GM19023 (cell line): Measurements from ENCODE around the gene IL3.

Experiments used
- ATAC-seq: cut with Tn5 transposase; IDR thresholded peaks from one replicate; pipeline ENCODE4 v1.9.1; 2021; ENCODE audit warnings: mild to moderate bottlenecking, moderate library complexity; ENCODE audit not compliant: unreplicated experiment

Gene IL3

DNA sequence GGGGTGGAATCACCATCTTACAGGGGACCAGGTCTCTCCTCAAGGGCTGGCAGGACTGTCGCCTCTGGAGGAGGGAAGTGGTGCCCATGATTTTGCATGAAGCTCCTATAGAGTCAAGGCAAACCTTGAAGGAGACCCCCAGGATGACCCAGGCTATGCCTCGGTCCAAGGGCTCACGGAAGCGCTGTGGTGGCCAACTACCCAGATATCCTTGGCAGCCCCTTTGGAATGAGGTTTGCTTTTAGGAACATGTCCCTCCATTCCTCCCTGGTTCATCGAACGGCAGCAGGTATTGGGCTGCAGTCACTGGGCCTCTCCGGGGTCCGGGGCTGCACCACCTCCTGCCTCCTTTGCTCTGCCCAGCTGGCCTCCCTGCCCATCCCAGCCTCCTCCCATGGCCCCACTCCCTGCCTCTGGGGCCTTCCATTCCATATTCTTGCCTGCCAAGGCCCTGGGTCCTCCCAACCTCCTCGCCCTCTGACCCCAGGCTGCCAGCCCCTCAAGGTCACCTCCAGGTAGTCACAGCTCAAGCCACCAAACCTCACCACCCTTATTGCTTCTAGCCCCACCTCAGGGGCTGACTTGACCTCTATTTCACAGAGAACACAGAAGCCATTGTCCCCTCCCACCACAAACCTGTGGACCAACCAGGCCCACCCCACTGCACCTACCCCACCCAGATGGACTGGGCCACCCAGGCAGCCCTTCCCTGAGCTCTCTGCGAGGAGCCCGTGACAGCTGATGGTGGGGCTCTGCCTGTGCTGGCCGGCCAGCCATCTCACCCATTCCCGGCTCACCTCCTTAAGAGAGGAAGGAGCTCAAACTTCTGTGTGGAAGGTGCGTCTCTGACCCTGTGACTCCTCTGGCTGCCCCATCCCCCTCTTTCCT is 3.6 kb upstream of the IL3 start:
- ATAC-seq, result no peak

- no peak for ATAC-seq
These were observed 2.8 kb upstream of the IL3 start for GRCh38 chr5:132057498-132058255.

- ATAC-seq, result no peak
These were observed 1.8 kb upstream of the IL3 start for GRCh38 chr5:132058646-132059042.

DNA sequence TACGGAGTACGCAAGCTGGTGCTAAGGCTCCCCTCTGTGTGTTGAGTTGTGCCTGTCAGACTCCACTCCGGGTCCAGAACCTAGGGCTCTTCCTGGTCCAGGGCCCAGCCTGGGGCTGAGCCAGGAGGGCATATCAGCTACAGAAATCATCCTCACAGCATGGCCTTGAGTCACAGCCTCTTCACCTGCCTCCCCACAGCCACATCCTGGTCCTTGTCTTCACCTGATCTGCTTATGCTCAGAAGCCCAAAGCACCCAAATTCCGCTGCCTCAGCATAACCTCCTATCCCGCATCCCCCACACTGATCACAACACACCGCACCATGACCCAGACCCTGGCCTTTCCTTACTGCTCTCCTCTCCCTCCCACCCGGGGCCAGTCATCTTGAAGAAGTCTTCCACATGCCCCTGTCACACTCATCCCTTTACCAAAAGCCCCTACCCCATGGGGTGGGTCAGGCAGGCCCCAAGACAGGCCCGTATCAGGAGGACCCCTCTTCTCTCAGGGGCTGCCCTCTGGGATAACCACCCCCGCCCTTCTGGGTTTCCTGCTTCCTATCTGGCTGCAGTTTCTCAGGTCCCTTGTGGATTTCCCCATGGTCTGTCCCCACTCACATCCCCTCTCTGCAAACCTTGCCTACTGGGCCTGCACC is 1.3 kb upstream of the IL3 start:
- ATAC-seq, result no peak

DNA sequence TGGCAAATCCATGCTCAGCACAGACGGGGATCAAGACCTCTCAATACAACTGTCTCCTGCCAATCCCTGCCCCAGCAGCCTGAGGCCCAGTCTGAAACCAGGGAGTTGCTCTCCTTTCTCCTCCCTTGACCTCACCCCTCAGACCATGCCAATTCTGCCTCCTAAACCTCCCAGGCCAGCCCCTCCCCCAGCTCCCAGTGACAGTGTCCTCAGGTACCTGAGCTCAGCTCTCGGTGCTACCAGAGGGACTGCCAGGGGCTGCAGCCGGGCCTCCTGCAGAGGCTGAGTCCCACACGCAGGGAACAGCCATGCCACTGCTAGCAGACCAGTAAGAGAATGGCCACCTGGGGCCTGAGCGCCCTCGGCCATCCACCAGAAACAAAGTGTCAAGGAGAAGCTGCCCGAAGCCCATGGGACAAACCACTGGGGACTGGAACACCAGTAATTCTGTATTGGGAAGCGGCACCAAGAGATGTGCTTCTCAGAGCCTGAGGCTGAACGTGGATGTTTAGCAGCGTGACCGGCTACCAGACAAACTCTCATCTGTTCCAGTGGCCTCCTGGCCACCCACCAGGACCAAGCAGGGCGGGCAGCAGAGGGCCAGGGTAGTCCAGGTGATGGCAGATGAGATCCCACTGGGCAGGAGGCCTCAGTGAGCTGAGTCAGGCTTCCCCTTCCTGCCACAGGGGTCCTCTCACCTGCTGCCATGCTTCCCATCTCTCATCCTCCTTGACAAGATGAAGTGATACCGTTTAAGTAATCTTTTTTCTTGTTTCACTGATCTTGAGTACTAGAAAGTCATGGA is 557 bp upstream of the IL3 start:
- no peak for ATAC-seq

- ATAC-seq, result peak; percentile 53
These were observed 2.8 kb downstream of the IL3 start for GRCh38 chr5:132063090-132063911.

- ATAC-seq, result no peak
These were observed 3.7 kb downstream of the IL3 start for GRCh38 chr5:132064140-132064539.

- peak; percentile 57 for ATAC-seq
These were observed 4.4 kb downstream of the IL3 start for GRCh38 chr5:132064738-132065331.

DNA sequence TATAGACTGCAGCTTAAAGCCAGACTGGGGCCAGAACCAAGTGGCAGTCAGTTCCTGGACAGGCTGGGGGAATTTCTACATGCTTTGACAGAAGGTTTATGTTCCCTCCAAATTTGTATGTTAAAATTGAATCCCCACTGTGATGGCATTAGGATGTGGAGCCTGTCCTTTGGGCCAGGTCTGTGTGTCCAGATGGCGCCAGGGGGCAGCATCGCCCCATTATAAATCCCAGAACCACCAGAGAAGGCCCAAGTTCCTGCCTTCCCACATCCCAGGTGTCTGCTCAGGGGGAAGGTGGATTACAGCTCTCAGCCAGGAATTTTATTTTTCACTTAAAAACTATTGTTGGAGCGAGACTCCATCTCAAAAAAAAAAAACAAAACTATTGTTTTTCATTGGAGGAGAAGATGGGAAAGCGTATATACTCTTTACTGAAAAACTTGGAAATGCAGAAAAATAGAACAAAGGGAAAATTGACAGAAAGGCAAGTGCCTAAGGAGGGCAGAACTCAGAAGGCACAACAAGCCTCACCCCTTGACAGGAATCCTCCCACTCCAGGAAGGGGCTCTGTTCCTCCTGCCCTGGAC is 5.0 kb downstream of the IL3 start:
- ATAC-seq, result peak; percentile 48

GRCh38 chr5:132065951-132066701 is 5.7 kb downstream of the IL3 start:
- no peak for ATAC-seq

GRCh38 chr5:132066871-132067270 is 6.4 kb downstream of the IL3 start:
- no peak for ATAC-seq

GRCh38 chr5:132067451-132067850 is 7.0 kb downstream of the IL3 start:
- ATAC-seq, result no peak

DNA sequence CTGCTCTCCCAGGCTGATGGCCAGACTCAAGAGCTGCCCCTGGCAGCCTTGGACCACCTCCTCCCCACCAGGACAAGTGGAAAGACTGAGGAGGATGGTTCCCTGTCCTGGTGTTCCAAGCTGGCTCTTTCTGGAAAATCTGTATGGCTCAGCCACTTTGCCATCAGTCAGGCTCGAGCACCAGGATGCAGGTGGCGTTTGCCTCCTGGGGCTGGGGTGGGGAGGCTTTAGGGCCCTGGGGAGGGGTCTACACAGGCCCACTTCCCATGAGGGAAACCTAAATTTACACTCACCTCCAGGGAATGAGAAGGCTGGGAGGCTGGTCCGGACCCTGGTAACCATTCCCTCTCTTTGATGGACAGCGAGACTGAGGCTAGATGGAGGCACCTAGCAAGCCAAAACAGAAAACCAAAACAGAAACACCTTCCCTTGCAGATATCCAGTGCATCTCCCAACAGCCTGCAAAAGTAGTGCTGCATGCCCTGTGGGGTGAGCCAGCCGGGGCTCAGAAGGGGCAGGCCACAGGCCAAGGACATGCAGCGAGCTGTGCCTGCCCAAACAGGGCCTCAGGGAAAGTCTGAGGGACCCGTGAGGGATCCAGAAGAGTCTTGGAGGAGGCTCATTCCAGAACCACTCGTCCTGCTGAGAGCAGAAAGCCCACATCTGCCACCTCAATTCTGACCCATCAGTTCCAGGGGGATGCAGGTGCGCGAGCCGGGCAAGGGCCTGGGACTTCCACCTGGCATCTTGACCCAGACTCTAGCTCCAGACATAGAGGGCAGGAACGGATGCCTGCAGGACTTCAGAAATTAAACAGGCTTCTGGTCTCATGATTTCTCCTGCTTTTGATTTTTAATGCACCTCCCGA is 7.7 kb downstream of the IL3 start:
- ATAC-seq, result no peak

DNA sequence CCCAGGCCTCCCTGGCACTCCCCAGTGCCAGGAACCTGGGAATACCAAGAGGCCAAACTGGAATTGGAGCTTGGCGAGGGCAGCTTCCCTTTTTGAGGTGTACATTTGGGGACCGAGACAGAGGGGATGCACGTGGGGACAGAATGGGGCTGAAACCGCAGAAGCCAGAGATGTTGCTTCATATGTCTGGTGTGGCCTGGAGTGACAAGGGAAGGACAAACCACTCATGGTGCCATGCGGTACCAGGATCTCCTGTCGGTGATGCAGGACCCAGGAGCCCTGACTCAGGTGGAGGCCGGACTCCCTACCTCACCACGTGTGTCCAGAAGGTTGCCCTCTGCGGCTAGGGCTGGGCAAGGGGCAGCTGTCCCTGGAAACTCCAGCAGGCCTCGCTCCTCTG is 9.1 kb downstream of the IL3 start:
- ATAC-seq, result no peak

- ATAC-seq, result no peak
These were observed 9.5 kb downstream of the IL3 start for GRCh38 chr5:132069994-132070393.

- no peak for ATAC-seq
These were observed 10.2 kb downstream of the IL3 start for GRCh38 chr5:132070460-132071337.

DNA sequence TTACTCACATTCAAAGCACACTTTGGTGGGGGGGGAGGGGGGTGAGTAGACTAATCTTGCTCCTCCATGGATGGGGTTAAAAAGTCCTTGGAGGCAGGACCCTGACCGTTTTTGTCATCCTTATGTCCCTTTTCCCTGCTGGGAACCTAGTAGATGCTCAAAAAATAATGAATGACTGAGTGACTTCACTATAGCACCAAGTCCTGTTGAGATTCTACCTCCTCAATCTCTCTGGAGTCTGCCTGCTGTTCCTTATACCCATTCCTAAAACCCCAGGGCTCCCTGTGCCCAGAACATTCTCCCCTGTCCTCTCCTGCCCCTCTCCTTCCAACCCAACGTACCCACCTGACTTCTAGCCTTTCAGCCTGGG is 10.9 kb downstream of the IL3 start:
- ATAC-seq, result no peak
